ENCODE measurements around the gene NRL. TPM values are rescaled to one million over a fixed set of nuclear protein-coding genes. Genes with fewer than 3 reads are reported as not detected.
A peak's percentile ranks its signal among the peaks of the same experiment; 100 is the strongest.

NRL gene
- total and polyA plus RNA-seq, 12 donors = 2.2 to 20.2 (median 4.5) TPM

DNA sequence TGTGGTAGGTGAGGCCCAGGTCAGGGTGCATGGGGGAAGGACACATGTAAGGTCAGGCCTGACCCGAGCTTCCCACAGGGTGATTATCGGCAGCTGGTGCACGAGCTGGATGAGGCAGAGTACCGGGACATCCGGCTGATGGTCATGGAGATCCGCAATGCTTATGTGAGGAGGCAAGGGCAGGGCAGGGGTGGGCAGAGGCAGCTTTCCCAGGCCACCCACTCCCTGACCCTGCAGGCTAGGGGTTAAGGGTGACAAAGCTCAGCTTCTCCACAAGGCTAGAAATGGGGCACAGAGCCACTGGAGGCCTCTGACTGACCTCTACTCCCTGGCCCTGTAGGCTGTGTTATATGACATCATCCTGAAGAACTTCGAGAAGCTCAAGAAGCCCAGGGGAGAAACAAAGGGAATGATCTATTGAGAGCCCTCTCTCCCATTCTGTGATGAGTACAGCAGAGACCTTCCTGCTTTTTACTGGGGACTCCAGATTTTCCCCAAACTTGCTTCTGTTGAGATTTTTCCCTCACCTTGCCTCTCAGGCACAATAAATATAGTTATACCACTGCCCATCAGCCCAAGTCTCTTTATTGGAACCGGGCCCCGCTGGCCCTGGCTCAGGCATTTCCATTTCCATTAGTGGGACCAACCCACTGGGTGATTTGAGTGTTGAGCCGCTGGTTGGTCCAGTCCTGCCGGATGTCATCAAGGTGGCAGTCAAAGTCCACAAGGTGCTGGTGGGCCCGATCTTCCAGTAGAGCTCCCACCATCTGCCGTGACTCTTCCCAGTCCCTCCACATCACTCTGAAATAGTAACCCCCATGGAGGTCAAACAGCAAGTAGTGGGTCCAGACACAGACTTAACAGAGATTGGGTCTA, 23.9 kb upstream of the NRL start:
- Histone ChIP-seq H3K27me3 (no peaks in the 10 kb centered on the region), H3K36me3 (replicated peaks in 1 of 2) (peaks cover 0 to 34% of the 10 kb centered on the region in 2 donors), H3K9me3 (replicated peaks in 1 of 3) (no peaks in the 10 kb centered on the region), H3K4me1 (replicated peaks in 1 of 2) (peaks cover 30 to 56% of the 10 kb centered on the region in 2 donors), H3K4me3 (no peak overlapping the region), H3K27ac (peak overlapping the region in 2 of 5 donors; percentile 54 to 96)
- no peak for DNase-seq
- no peak for TF ChIP-seq POLR2A (IDR thresholded peaks at IDR 0.05)
- TF ChIP-seq, protein P1, sequence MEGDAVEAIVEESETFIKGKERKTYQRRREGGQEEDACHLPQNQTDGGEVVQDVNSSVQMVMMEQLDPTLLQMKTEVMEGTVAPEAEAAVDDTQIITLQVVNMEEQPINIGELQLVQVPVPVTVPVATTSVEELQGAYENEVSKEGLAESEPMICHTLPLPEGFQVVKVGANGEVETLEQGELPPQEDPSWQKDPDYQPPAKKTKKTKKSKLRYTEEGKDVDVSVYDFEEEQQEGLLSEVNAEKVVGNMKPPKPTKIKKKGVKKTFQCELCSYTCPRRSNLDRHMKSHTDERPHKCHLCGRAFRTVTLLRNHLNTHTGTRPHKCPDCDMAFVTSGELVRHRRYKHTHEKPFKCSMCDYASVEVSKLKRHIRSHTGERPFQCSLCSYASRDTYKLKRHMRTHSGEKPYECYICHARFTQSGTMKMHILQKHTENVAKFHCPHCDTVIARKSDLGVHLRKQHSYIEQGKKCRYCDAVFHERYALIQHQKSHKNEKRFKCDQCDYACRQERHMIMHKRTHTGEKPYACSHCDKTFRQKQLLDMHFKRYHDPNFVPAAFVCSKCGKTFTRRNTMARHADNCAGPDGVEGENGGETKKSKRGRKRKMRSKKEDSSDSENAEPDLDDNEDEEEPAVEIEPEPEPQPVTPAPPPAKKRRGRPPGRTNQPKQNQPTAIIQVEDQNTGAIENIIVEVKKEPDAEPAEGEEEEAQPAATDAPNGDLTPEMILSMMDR (IDR thresholded peaks at IDR 0.05) = no peak
- intact Hi-C loops (cut with DNase I) = no loop called here
- WGBS, 4 donors = 56 to 73% (median 65%) methylated on average over 10 to 13 of the region's 13 CpGs

DNA sequence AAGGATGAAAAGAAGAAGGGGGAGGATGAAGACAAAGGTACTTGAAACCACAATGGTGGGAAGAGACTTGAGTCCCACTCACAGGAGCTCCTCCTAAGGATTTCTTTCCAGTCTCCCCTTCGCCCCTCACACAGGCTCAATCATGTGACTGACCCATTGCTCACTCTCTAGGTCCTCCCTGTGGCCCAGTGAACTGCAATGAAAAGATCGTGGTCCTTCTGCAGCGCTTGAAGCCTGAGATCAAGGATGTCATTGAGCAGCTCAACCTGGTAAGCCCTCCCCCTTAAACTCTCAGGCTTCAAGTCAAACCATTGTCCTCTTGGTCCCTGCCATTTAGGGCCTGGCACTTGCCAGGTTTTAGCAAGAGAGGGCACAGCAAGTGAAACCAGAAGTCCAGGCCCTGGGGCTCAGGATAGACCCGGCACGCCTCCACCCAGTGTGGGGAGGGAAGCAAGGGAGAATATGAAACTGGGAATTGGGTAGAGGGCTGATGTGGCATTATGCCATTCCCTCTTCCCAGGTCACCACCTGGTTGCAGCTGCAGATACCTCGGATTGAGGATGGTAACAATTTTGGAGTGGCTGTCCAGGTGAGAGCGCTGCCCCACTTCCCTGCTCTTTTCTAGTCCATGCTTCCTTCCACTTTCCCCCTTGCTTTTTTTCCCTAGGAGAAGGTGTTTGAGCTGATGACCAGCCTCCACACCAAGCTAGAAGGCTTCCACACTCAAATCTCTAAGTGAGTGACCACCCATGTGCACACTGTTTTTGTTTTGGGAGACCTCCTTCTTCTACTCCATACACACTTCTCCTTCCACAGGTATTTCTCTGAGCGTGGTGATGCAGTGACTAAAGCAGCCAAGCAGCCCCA, 23.0 kb upstream of the NRL start:
- no peak for DNase-seq
- Histone ChIP-seq H3K4me1 (replicated peaks in 1 of 2) (peaks cover 30 to 56% of the 10 kb centered on the region in 2 donors), H3K27me3 (no peaks in the 10 kb centered on the region), H3K9me3 (replicated peaks in 1 of 3) (no peaks in the 10 kb centered on the region), H3K27ac (peak overlapping the region in 2 of 5 donors; percentile 54 to 96), H3K36me3 (replicated peaks in 1 of 2) (peaks cover 0 to 25% of the 10 kb centered on the region in 2 donors), H3K4me3 (no peak overlapping the region)
- 75 to 84% (median 80%) methylated on average over 6 to 8 of the region's 8 CpGs for WGBS, 4 donors
- TF ChIP-seq POLR2A (IDR thresholded peaks at IDR 0.05) = no peak
- TF ChIP-seq, protein P1 (IDR thresholded peaks at IDR 0.05) = no peak
- intact Hi-C loops (cut with DNase I) = no loop called here

DNA sequence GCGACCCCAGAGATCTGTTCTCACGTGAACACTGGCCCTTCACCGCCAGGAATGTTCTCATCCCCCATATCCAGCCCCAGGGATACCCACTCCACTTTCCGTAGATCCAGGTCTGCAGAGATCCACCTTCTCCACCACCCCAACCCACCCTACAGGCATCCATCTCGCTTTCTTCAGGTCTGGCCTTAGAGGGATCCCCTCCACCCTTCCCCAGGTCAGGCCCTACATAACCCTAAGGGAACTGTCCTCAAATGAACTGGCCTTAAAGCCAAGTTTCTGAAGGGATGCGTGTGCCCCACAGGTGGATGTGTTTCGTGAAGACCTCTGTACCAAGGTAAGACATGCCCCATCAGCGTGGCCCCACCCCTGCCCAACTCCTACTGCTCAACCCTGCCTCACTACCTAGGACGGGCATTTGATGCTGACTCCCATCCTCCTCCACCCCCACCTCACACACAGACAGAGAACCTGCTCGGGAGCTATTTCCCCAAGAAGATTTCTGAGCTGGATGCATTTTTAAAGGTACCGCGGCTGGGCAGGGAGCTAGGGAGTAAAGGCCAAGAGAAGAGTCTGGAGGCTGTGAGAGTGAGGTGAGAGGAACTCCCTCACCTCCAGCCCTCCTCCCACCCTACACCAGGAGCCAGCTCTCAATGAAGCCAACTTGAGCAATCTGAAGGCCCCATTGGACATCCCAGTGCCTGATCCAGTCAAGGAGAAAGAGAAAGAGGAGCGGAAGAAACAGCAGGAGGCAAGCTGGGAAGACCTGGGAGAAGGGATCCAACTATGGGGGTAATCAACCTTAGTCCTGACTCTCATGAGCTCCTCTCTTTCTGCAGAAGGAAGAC, 22.2 kb upstream of the NRL start:
- WGBS, 4 donors = 18 to 24% (median 22%) methylated on average over 13 of the region's 13 CpGs
- H3K9me3 ChIP-seq (replicated peaks in 1 of 3) = no peaks in the 10 kb centered on the region
- DNase-seq = no peak
- peaks cover 0 to 25% of the 10 kb centered on the region in 2 donors for H3K36me3 ChIP-seq (replicated peaks in 1 of 2)
- H3K4me3 ChIP-seq = peak overlapping the region in 3 of 4 donors; percentile 54 to 92 (median 62)
- H3K27ac ChIP-seq = peak overlapping the region in 4 of 5 donors; percentile 81 to 96 (median 89)
- no peaks in the 10 kb centered on the region for H3K27me3 ChIP-seq
- intact Hi-C loops (cut with DNase I) = no loop called here
- TF ChIP-seq, protein P1 (IDR thresholded peaks at IDR 0.05) = no peak
- peaks cover 27 to 53% of the 10 kb centered on the region in 2 donors for H3K4me1 ChIP-seq (replicated peaks in 1 of 2)
